ENCODE measurements around the gene RBM28. TPM values are rescaled to one million over a fixed set of nuclear protein-coding genes. Genes with fewer than 3 reads are reported as not detected.

The RBM28 gene
- total RNA-seq, 1 donor from 2014 or later = 35.7 TPM

- peaks cover 99% of the 10 kb centered on the region for H3K36me3 ChIP-seq
- H3K9me3 ChIP-seq (replicated peaks) = no peaks in the 10 kb centered on the region
- H3K27me3 ChIP-seq (ENCODE audit: low read depth) = no peaks in the 10 kb centered on the region
- no peak for DNase-seq
- no peak for TF ChIP-seq CTCF (IDR thresholded peaks at IDR 0.05; ENCODE audit: borderline replicate concordance)
- intact Hi-C loops (cut with micrococcal nuclease) = no loop called here
- H3K27ac ChIP-seq (replicated peaks) = no peak overlapping the region
- no peak overlapping the region for H3K4me3 ChIP-seq
- H3K4me1 ChIP-seq = no peaks in the 10 kb centered on the region
These were observed 33.2 kb downstream of the RBM28 start for GRCh38 chr7:128310499-128310898.

GRCh38 chr7:128309976-128310375, 33.7 kb downstream of the RBM28 start:
- H3K4me1 ChIP-seq = no peaks in the 10 kb centered on the region
- H3K36me3 ChIP-seq = peaks cover 99% of the 10 kb centered on the region
- no peak for DNase-seq
- H3K4me3 ChIP-seq = no peak overlapping the region
- intact Hi-C loops (cut with micrococcal nuclease) = no loop called here
- H3K27ac ChIP-seq (replicated peaks) = no peak overlapping the region
- no peaks in the 10 kb centered on the region for H3K27me3 ChIP-seq (ENCODE audit: low read depth)
- no peak for TF ChIP-seq CTCF (IDR thresholded peaks at IDR 0.05; ENCODE audit: borderline replicate concordance)
- H3K9me3 ChIP-seq (replicated peaks) = no peaks in the 10 kb centered on the region

GRCh38 chr7:128309124-128309523, 34.6 kb downstream of the RBM28 start:
- intact Hi-C loops (cut with micrococcal nuclease) = no loop called here
- no peak overlapping the region for H3K4me3 ChIP-seq
- H3K4me1 ChIP-seq = no peaks in the 10 kb centered on the region
- H3K27ac ChIP-seq (replicated peaks) = no peak overlapping the region
- no peaks in the 10 kb centered on the region for H3K27me3 ChIP-seq (ENCODE audit: low read depth)
- H3K9me3 ChIP-seq (replicated peaks) = no peaks in the 10 kb centered on the region
- TF ChIP-seq CTCF (IDR thresholded peaks at IDR 0.05; ENCODE audit: borderline replicate concordance) = no peak
- no peak for DNase-seq
- peaks cover 97% of the 10 kb centered on the region for H3K36me3 ChIP-seq

- TF ChIP-seq CTCF (IDR thresholded peaks at IDR 0.05; ENCODE audit: borderline replicate concordance) = no peak
- H3K27me3 ChIP-seq (ENCODE audit: low read depth) = no peaks in the 10 kb centered on the region
- no peak for DNase-seq
- intact Hi-C loops (cut with micrococcal nuclease) = no loop called here
- H3K9me3 ChIP-seq (replicated peaks) = no peaks in the 10 kb centered on the region
- H3K4me3 ChIP-seq = no peak overlapping the region
- H3K4me1 ChIP-seq = peaks cover 7% of the 10 kb centered on the region
- H3K36me3 ChIP-seq = peaks cover 89% of the 10 kb centered on the region
- H3K27ac ChIP-seq (replicated peaks) = no peak overlapping the region
These were observed 36.6 kb downstream of the RBM28 start for GRCh38 chr7:128307061-128307460.

DNA sequence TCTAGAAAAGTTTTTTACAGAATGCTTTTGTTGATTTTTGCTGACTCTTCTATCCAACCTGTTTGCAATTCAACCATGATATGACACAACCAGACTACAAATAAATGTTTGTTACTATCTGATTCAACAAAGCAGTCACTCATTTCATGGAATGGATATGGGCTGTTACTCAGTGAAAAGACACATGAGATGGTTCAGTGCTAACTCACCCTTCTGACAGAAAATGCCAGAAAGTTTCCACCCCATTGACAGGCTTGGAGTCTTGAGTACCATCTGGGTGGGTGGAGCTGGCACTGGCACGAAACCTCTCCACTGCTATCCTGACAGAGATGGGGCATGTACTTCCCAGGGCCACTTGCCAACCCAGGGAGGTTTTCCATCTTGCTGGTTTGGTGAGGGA, 39.5 kb downstream of the RBM28 start:
- H3K4me1 ChIP-seq = peaks cover 12% of the 10 kb centered on the region
- intact Hi-C loops (cut with micrococcal nuclease) = no loop called here
- no peaks in the 10 kb centered on the region for H3K27me3 ChIP-seq (ENCODE audit: low read depth)
- H3K4me3 ChIP-seq = no peak overlapping the region
- no peaks in the 10 kb centered on the region for H3K9me3 ChIP-seq (replicated peaks)
- no peak for TF ChIP-seq CTCF (IDR thresholded peaks at IDR 0.05; ENCODE audit: borderline replicate concordance)
- H3K36me3 ChIP-seq = peaks cover 61% of the 10 kb centered on the region
- no peak overlapping the region for H3K27ac ChIP-seq (replicated peaks)
- DNase-seq = no peak

GRCh38 chr7:128303643-128304042, 40.1 kb downstream of the RBM28 start:
- intact Hi-C loops (cut with micrococcal nuclease) = no loop called here
- Histone ChIP-seq H3K27ac (replicated peaks) (no peak overlapping the region), H3K27me3 (ENCODE audit: low read depth) (no peaks in the 10 kb centered on the region), H3K4me1 (peaks cover 12% of the 10 kb centered on the region), H3K4me3 (no peak overlapping the region), H3K36me3 (peaks cover 55% of the 10 kb centered on the region), H3K9me3 (replicated peaks) (no peaks in the 10 kb centered on the region)
- DNase-seq = no peak
- TF ChIP-seq CTCF (IDR thresholded peaks at IDR 0.05; ENCODE audit: borderline replicate concordance) = no peak

Data from left ventricle myocardium inferior (tissue), 1 donor.